ENCODE results near the gene PEX19.

- TF ChIP-seq NFRKB (IDR thresholded peaks at IDR 0.05) (no peak), SP1 (IDR thresholded peaks at IDR 0.05) (no peak)
These were observed 46.5 kb downstream of the PEX19 start for GRCh38 chr1:160238408-160238807.

All from HEK293T (cell line).